Peyer's patch (tissue), 4 donors: ENCODE results near the gene GGCX.
"Not testable (repeated sequence)": the region's sequence is repeated elsewhere in the genome, so short reads cannot be mapped to it uniquely, and the experiment has no call there.

Experiments used
- CTCF ChIP-seq, 6 experiments: fragments of 450-650 bp in 4 of 6; fragments of 200-600 bp in 2 of 6; sonication (generic) in 1 of 6; IDR thresholded peaks; one replicate each; pipeline ENCODE4 v1.5.1; 2017 to 2019; ENCODE audit warnings: antibody characterized with exemption in 6 of 6, mild to moderate bottlenecking in 3 of 6, moderate library complexity in 1 of 6
- POLR2A ChIP-seq, 2 donors: fragments of 450-650 bp; IDR thresholded peaks; one replicate each; pipeline ENCODE4 v1.5.1; 2017; ENCODE audit warnings: antibody characterized with exemption in 2 of 2, mild to moderate bottlenecking in 2 of 2, moderate library complexity in 2 of 2

GRCh38 chr2:85544915-85545779 lies 16.1 kb downstream of the GGCX start:
- not testable (repeated sequence) for TF ChIP-seq CTCF, POLR2A (IDR thresholded peaks at IDR 0.05)
